Caco-2 (cell line): ENCODE measurements around the gene CACNA2D1. TPM values are rescaled to one million over a fixed set of nuclear protein-coding genes. Genes with fewer than 3 reads are reported as not detected.

Source experiments
- BruUV-seq: library from RNA; stranded (reverse); fragments of 400-500 nt; replicated peaks from 2 replicates; lab custom pipeline; 2021; lab: Mats Ljungman, UMichigan
- CTCF ChIA-PET: fragments of 300-600 bp; sonication (Branson Sonifier 250); formaldehyde crosslinking; loops from one replicate; lab custom pipeline; 2022; ENCODE audit warnings: antibody characterized with exemption; lab: Charles Lee
- POLR2A ChIA-PET: fragments of 300-600 bp; sonication (Branson Sonifier 250); formaldehyde crosslinking; loops from one replicate; lab custom pipeline; 2022; ENCODE audit warnings: antibody characterized with exemption; lab: Charles Lee
- DNase-seq, 2 experiments: peaks; one replicate each; pipeline versions ENCODE4 v3.0.0 to v3.0.0-alpha.2; 2020 to 2022
- H3K27me3 ChIP-seq: replicated peaks from 2 replicates; pipeline ENCODE4 v1.6.0; 2011; ENCODE audit warnings: low read length; ENCODE audit not compliant: control insufficient read depth, insufficient read depth
- H3K36me3 ChIP-seq: 2 replicates; pipeline ENCODE4 v1.5.1; 2011; ENCODE audit warnings: low read length; ENCODE audit not compliant: control insufficient read depth, insufficient read depth
- H3K4me1 ChIP-seq: fragments of 250-450 bp; sonication (Bioruptor Pico); 2 replicates; pipeline ENCODE4 v1.5.1; 2020; ENCODE audit warnings: mild to moderate bottlenecking
- H3K4me3 ChIP-seq: 2 replicates; pipeline ENCODE4 v1.5.1; 2011; ENCODE audit warnings: low read depth, mild to moderate bottlenecking, control low read depth, low read length
- H3K9me3 ChIP-seq: fragments of 250-450 bp; sonication (Bioruptor Pico); 2 replicates; pipeline ENCODE4 v1.5.1; 2020; ENCODE audit warnings: mild to moderate bottlenecking, moderate library complexity
- H3K27ac Mint-ChIP-seq: one replicate; pipeline ENCODE4 v1.8.0; 2022; ENCODE audit warnings: mixed read lengths; ENCODE audit not compliant: unreplicated experiment
- H3K27me3 Mint-ChIP-seq: one replicate; pipeline ENCODE4 v1.8.0; 2022; ENCODE audit warnings: mixed read lengths; ENCODE audit not compliant: insufficient read depth, unreplicated experiment
- H3K36me3 Mint-ChIP-seq: one replicate; pipeline ENCODE4 v1.8.0; 2022; ENCODE audit warnings: mild to moderate bottlenecking, mixed read lengths; ENCODE audit not compliant: insufficient read depth, unreplicated experiment
- H3K4me1 Mint-ChIP-seq: one replicate; pipeline ENCODE4 v1.8.0; 2022; ENCODE audit warnings: low read depth, mixed read lengths; ENCODE audit not compliant: unreplicated experiment
- H3K4me3 Mint-ChIP-seq: one replicate; pipeline ENCODE4 v1.8.0; 2022; ENCODE audit warnings: mild to moderate bottlenecking, moderate library complexity, mixed read lengths; ENCODE audit not compliant: unreplicated experiment
- H3K9me3 Mint-ChIP-seq: one replicate; pipeline ENCODE4 v1.8.0; 2022; ENCODE audit warnings: mixed read lengths; ENCODE audit not compliant: unreplicated experiment
- CTCF ChIP-seq, 2 experiments: fragments of 200-600 bp in 1 of 2; IDR thresholded peaks; 1 replicate in 1 of 2; 2 replicates in 1 of 2; pipeline versions ENCODE4 v1.5.1 to v1.8.0; 2011 to 2022; ENCODE audit warnings: antibody characterized with exemption in 1 of 2, control low read depth in 1 of 2, inconsistent platforms in 1 of 2, low read depth in 1 of 2, low read length in 1 of 2, mild to moderate bottlenecking in 1 of 2, moderate library complexity in 1 of 2; ENCODE audit not compliant: insufficient read depth in 1 of 2, severe bottlenecking in 1 of 2, unreplicated experiment in 1 of 2
- intact Hi-C: fragments of 100-400 bp; cut with micrococcal nuclease; formaldehyde crosslinking; loops from one replicate; pipeline ENCODE4 v1.10.0; 2022; ENCODE audit not compliant: unreplicated experiment
- total RNA-seq: library from RNA; stranded (reverse); gene quantifications from 2 replicates; pipeline ENCODE4 v1.2.3, GENCODE V29; 2022

The CACNA2D1 gene
- total RNA-seq, 1 experiment from 2014 or later: not detected

GRCh38 chr7:82078807-82079206 lies 364.8 kb downstream of the CACNA2D1 start:
- H3K27me3 ChIP-seq: no peaks in the 10 kb centered on the region; the same call in 1 of the 2 replicates
- intact Hi-C loops: no loop called here
- ChIA-PET POLR2A (no interaction called here), CTCF (no interaction called here)
- Mint-ChIP-seq H3K27ac (no peak overlapping the region), H3K4me3 (no peak overlapping the region), H3K9me3 (no peaks in the 10 kb centered on the region), H3K4me1 (no peaks in the 10 kb centered on the region), H3K27me3 (peaks cover 3% of the 10 kb centered on the region), H3K36me3 (no peaks in the 10 kb centered on the region)
- H3K36me3 ChIP-seq: no peaks in the 10 kb centered on the region
- H3K4me1 ChIP-seq: no peaks in the 10 kb centered on the region
- no peak for DNase-seq
- no TSS peak for BruUV-seq
- H3K4me3 ChIP-seq: no peak overlapping the region
- no peaks in the 10 kb centered on the region for H3K9me3 ChIP-seq
- no peak for TF ChIP-seq CTCF (IDR thresholded peaks at IDR 0.05; ENCODE audit: insufficient read depth in 1 of 2, low read depth in 1 of 2, low read length in 1 of 2, severe bottlenecking in 1 of 2, unreplicated experiment in 1 of 2)

- TF ChIP-seq CTCF (IDR thresholded peaks at IDR 0.05; ENCODE audit: insufficient read depth in 1 of 2, low read depth in 1 of 2, low read length in 1 of 2, severe bottlenecking in 1 of 2, unreplicated experiment in 1 of 2): no peak
- Histone ChIP-seq H3K27me3 (no peaks in the 10 kb centered on the region), H3K9me3 (no peaks in the 10 kb centered on the region), H3K4me1 (no peaks in the 10 kb centered on the region), H3K36me3 (no peaks in the 10 kb centered on the region), H3K4me3 (no peak overlapping the region)
- no peak overlapping the region for H3K27ac Mint-ChIP-seq
- CTCF ChIA-PET: no interaction called here
- no peak for DNase-seq
- H3K36me3 Mint-ChIP-seq: no peaks in the 10 kb centered on the region
- intact Hi-C loops: no loop called here
- no TSS peak for BruUV-seq
- H3K9me3 Mint-ChIP-seq: no peaks in the 10 kb centered on the region
- H3K4me3 Mint-ChIP-seq: no peak overlapping the region
- no peaks in the 10 kb centered on the region for H3K4me1 Mint-ChIP-seq
- POLR2A ChIA-PET: no interaction called here
- peaks cover 6% of the 10 kb centered on the region for H3K27me3 Mint-ChIP-seq
Measured at GRCh38 chr7:82071468-82071867, 372.1 kb downstream of the CACNA2D1 start.

GRCh38 chr7:82067628-82068264 lies 375.8 kb downstream of the CACNA2D1 start:
- BruUV-seq: no TSS peak
- Mint-ChIP-seq H3K4me1 (no peaks in the 10 kb centered on the region), H3K4me3 (no peak overlapping the region), H3K27me3 (peaks cover 3% of the 10 kb centered on the region), H3K27ac (no peak overlapping the region), H3K9me3 (no peaks in the 10 kb centered on the region), H3K36me3 (no peaks in the 10 kb centered on the region)
- TF ChIP-seq CTCF (IDR thresholded peaks at IDR 0.05; ENCODE audit: insufficient read depth in 1 of 2, low read depth in 1 of 2, low read length in 1 of 2, severe bottlenecking in 1 of 2, unreplicated experiment in 1 of 2): no peak
- no peaks in the 10 kb centered on the region for H3K4me1 ChIP-seq
- ChIA-PET CTCF (no interaction called here), POLR2A (no interaction called here)
- H3K4me3 ChIP-seq: no peak overlapping the region
- H3K9me3 ChIP-seq: no peaks in the 10 kb centered on the region
- H3K36me3 ChIP-seq: no peaks in the 10 kb centered on the region
- no peaks in the 10 kb centered on the region for H3K27me3 ChIP-seq
- no peak for DNase-seq
- intact Hi-C loops: no loop called here
